ENCODE measurements around the gene MEGF6.
"Not testable (repeated sequence)": the region's sequence is repeated elsewhere in the genome, so short reads cannot be mapped to it uniquely, and the experiment has no call there.

GRCh38 chr1:3583751-3584150 is 27.6 kb downstream of the MEGF6 start:
- not testable (repeated sequence) for TF ChIP-seq POLR2AphosphoS5 (IDR thresholded peaks at IDR 0.05; ENCODE audit: borderline replicate concordance, low read depth, low read length); EZH2 (IDR thresholded peaks at IDR 0.05)
